PC-9 (cell line): ENCODE results near the gene FDXACB1.

Experiments used
- CTCF ChIP-seq: fragments of 200-600 bp; sonication (generic); conservative IDR thresholded peaks from 2 replicates; pipeline ENCODE4 v1.6.1; 2017; ENCODE audit warnings: mixed run types, antibody characterized with exemption, mild to moderate bottlenecking, moderate library complexity
- EZH2 ChIP-seq: fragments of 200-600 bp; sonication (generic); IDR thresholded peaks from 2 replicates; pipeline ENCODE4 v1.8.0; 2017; ENCODE audit warnings: antibody characterized with exemption, low read depth

- TF ChIP-seq CTCF, result no peak
- no peak for TF ChIP-seq EZH2
Observed at GRCh38 chr11:111833524-111833923, 45.4 kb downstream of the FDXACB1 start.
